ENCODE data around the gene CGB1.
"Not testable (repeated sequence)": the region's sequence is repeated elsewhere in the genome, so short reads cannot be mapped to it uniquely, and the experiment has no call there.

DNA sequence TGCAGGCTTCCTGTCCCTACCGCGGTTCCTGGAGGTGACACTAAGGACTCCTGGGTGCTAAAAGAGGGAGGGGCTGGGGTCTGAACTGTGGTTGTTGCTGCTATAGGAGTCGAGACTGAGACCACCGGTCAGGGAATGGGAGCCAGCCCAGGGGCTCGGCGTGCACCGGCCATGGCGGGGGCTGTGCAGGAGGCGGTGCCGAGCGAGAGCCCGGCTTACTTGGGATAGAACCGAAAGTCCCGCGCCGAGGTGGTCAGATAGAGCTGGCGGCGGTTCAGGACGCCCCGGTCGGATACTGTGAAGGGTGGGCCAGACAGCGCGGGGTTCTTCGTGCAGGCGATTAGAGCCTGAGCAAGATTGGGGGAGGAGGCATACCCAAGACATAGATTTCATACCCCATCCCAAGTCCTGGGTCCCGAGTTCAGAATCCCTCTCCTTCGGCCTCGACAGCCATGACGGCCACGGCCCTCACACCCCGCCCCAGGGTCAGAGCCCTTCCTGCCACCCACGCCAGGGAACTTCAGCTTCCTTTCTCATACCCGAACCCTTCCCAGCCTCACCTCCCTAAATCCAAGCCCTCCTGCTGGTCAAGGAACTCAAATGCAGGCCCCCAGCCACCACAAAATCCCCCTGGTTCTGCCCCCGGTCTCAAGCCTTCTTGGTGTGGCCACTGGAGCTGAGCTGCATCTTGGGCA, 20.4 kb upstream of the CGB1 start:
- TF ChIP-seq POLR2A, CTCF (IDR thresholded peaks at IDR 0.05): not testable (repeated sequence)

Data from suprapubic skin (tissue), 3 donors.